GM12872 (cell line): ENCODE measurements around the gene FAAP20.

ENCODE experiments used
- TF ChIP-seq, protein P1 (sequence below): IDR thresholded peaks from 3 replicates; pipeline ENCODE4 v1.5.1; 2011; ENCODE audit warnings: low read depth, mild to moderate bottlenecking, low read length, moderate library complexity; ENCODE audit not compliant: insufficient read depth

The FAAP20 gene

GRCh38 chr1:2206813-2207487 lies 12.4 kb upstream of the FAAP20 start:
- TF ChIP-seq, protein P1, sequence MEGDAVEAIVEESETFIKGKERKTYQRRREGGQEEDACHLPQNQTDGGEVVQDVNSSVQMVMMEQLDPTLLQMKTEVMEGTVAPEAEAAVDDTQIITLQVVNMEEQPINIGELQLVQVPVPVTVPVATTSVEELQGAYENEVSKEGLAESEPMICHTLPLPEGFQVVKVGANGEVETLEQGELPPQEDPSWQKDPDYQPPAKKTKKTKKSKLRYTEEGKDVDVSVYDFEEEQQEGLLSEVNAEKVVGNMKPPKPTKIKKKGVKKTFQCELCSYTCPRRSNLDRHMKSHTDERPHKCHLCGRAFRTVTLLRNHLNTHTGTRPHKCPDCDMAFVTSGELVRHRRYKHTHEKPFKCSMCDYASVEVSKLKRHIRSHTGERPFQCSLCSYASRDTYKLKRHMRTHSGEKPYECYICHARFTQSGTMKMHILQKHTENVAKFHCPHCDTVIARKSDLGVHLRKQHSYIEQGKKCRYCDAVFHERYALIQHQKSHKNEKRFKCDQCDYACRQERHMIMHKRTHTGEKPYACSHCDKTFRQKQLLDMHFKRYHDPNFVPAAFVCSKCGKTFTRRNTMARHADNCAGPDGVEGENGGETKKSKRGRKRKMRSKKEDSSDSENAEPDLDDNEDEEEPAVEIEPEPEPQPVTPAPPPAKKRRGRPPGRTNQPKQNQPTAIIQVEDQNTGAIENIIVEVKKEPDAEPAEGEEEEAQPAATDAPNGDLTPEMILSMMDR, result no peak

GRCh38 chr1:2205191-2205952 lies 10.8 kb upstream of the FAAP20 start:
- TF ChIP-seq, protein P1, result no peak

DNA sequence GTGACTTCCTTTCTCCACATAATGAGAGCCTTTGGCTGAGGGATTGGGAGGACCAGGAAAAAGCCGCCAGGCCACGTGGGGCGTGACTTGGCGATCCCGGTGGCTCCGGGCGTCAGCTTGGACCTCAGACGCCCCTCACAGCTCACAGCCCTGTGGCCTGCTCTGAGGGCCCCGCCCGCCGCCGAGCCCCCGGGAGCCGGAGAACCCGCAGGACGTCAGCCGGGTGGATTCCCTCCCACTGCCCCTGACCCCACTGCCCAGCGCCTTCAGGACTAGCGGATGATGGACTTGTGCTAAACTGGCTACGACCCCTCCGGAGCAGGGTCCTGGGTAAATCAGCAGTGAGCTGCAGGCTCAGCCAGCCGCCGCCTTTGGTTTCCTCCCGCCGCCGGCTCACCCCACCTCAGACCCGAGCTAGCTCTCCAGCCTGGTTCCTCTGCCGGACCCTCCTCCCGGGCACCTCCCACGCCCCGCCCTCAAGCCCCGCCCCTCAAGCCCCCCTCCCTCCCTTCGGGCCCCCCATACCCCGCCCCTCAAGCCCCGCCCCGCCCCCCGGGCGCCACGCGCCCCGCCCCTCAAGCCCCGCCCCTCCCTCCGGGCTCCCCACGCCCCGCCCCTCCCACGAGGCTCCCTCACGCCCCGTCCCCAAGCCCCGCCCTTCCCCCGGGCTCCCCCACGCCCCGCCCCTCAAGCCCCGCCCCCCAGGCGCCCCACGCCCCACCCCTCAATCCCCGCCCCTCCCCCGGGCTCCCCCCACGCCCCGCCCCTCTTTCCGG lies 10.0 kb upstream of the FAAP20 start:
- TF ChIP-seq, protein P1, result no peak

DNA sequence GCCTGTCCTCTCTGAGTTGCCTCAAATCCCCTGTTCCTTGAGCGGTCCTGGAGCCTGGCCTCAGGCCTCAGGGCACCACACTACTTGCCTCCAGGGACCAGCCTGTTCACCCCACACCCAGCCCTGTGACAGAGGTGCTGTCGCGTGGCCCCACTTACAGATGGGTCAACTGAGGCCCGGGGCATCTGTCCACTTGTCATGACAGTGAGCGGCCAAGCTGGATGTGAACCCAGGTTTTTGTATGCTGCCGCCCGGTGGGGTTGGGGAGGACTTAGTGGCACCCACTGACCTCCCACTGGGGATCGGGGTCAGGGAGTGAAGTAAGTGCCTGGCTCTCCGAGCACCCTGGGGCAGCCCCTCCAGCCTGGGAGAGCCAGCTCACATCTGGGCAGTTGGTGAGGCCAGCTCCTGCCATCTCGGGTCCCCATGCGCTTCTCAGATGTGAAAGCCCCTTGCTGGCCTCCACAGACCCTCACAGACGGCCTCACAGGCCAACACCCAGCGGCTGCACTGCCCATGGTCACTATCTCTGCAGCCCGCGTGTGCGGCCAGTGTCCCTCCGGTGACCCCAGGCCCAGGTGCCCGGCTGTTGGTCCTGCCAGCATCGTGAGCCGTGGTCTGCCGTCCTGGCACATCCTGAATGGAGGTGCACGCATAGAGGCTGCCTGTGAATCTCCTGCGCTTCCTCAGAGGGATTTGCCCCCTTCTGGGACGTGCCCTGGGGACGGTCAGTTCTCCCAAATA lies 9.3 kb upstream of the FAAP20 start:
- TF ChIP-seq, protein P1, result no peak

DNA sequence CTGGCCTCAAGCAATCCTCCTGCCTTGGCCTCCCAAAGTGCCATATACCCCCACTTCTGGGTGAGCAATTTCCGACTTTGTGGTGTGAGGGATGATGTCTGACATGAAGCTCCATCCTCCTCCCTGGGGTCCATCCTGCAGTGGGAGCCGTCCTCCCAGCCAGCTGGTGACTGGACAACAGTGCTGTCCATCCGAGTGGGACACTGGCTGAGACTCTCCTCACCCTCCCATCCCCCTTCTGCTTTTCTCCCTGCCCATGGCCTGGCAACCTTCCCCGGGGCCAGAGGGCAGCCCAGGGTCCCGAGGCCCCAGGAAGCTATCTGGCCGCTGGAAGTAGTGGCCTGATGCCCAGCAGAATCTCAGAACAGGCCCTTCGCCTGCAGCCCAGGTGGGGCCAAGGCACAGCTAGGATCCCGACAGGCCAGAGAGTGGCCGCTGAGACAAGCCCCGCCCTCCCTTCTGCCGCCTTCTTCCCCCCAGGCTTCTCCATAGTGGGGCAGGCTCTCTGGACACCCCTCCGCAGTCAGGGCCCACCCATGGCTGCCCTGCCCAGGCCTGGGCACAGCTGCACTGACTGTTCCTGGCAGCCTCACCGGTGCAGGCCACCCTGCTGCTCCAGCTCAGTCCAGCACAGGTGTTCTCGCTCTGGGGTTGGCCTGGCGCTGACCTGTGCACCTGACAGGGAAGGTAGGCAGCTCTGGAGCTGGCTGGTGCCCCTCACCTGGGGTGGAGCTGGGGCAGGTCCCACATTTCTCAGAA lies 8.4 kb upstream of the FAAP20 start:
- TF ChIP-seq, protein P1, result no peak

DNA sequence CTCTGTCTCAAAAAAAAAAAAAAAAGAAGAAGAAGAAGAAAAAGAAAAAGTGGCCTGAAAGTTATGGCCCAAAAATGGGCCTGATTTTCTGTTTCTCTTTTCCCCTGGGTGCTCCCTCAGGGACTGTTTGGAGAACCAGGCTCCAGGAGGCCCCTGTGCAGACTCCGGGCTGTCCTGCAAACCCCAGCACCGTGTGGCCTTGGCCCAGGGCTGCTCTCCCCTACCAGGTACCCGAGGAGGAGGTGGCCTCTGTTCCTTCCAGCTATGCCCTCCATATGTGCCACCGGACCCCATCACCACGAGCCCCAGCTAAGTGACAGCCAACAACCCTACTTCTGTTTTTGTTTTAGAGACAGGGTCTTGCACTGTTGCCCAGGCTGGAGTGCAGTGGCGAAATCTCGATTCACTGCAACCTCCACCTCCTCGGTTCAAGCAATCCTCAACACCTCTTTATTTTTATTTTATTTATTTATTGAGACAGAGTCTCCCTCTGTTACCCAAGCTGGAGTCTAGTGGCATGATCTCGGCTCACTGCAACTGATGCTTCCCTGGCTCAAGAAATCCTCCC lies 7.5 kb upstream of the FAAP20 start:
- TF ChIP-seq, protein P1, result no peak
